K562 (cell line): ENCODE measurements around the gene METRN. TPM values are rescaled to one million over a fixed set of nuclear protein-coding genes. Genes with fewer than 3 reads are reported as not detected.
A peak's percentile ranks its signal among the peaks of the same experiment; 100 is the strongest.

ENCODE experiments used
- ATAC-seq: fragments of 200-7000 bp; cut with Tn5 transposase; 3 replicates; pipeline ENCODE4 v1.9.1; 2020; ENCODE audit warnings: moderate library complexity
- BruUV-seq: library from RNA; stranded (reverse); fragments of 400-500 nt; replicated peaks from 2 replicates; lab custom pipeline; 2021; lab: Mats Ljungman, UMichigan
- CTCF ChIA-PET: fragments of 300-600 bp; formaldehyde crosslinking; extraction: SDS; loops from one replicate; lab custom pipeline; 2021; ENCODE audit warnings: low intra/inter-chr PET ratio; lab: Yijun Ruan, JAX
- POLR2A ChIA-PET: fragments of 300-600, 350-650 bp; sonication (Branson Sonifier 250); formaldehyde crosslinking; extraction: SDS; loops from one replicate; lab custom pipeline; 2021; ENCODE audit warnings: antibody characterized with exemption, inconsistent platforms; lab: Yijun Ruan, JAX
- DNase-seq, 4 experiments: peaks; one replicate each; pipeline versions ENCODE4 v3.0.0 to v3.0.0-alpha.2; 2011 to 2018; ENCODE audit warnings: low spot score in 3 of 4, mixed read lengths in 3 of 4; ENCODE audit errors: extremely low read depth in 1 of 4
- FAIRE-seq: peaks from 2 replicates; lab custom pipeline; 2011; peaks lifted over from hg19 to GRCh38; lab: Jason Lieb, UNC
- H2AFZ ChIP-seq: 2 replicates; pipeline ENCODE4 v1.6.0; 2011; ENCODE audit warnings: low read depth, low read length, control low read depth, inconsistent platforms
- H3K27ac ChIP-seq: fragments of 200-600 bp; 3 replicates; pipeline ENCODE4 v1.8.0; 2011; ENCODE audit warnings: low read depth, mild to moderate bottlenecking, control low read depth, inconsistent platforms, low read length, moderate library complexity, mixed read lengths; ENCODE audit errors: extremely low read depth
- H3K27me3 ChIP-seq, 2 experiments: fragments of 300-600 bp in 1 of 2; 2 replicates in 1 of 2; 3 replicates in 1 of 2; pipeline versions ENCODE4 v1.6.0 to v1.8.0; 2011; ENCODE audit warnings: inconsistent platforms in 2 of 2, low read length in 2 of 2, mild to moderate bottlenecking in 1 of 2, mixed read lengths in 1 of 2, moderate library complexity in 1 of 2; ENCODE audit not compliant: control insufficient read depth in 2 of 2, insufficient read depth in 2 of 2
- H3K36me3 ChIP-seq: fragments of 300-600 bp; 3 replicates; pipeline ENCODE4 v1.8.0; 2011; ENCODE audit warnings: mild to moderate bottlenecking, low read length, inconsistent platforms; ENCODE audit not compliant: control insufficient read depth, insufficient read depth
- H3K4me1 ChIP-seq, 2 experiments: fragments of 200-600 bp in 1 of 2; replicated peaks in 1 of 2; 2 replicates in 1 of 2; 3 replicates in 1 of 2; pipeline versions ENCODE4 v1.5.1 to v1.8.0; 2011; ENCODE audit warnings: inconsistent platforms in 2 of 2, low read length in 2 of 2, mild to moderate bottlenecking in 1 of 2, mixed read lengths in 1 of 2, moderate library complexity in 1 of 2; ENCODE audit not compliant: control insufficient read depth in 2 of 2, insufficient read depth in 2 of 2
- H3K4me2 ChIP-seq: 2 replicates; pipeline ENCODE4 v1.6.1; 2011; ENCODE audit warnings: low read length, control low read depth, inconsistent platforms, mixed read lengths; ENCODE audit not compliant: insufficient read depth
- H3K4me3 ChIP-seq: fragments of 200-600 bp; sonication (generic), shearing (Covaris generic); 2 replicates; pipeline ENCODE4 v1.5.1; 2016; ENCODE audit warnings: control low read depth, inconsistent platforms
- H3K79me2 ChIP-seq: fragments of 200-600 bp; 3 replicates; pipeline ENCODE4 v1.8.0; 2011; ENCODE audit warnings: low read length, inconsistent platforms; ENCODE audit not compliant: control insufficient read depth, insufficient read depth
- H3K9ac ChIP-seq, 2 experiments: 2 replicates each; pipeline versions ENCODE4 v1.6.0 to v1.6.1; 2011; ENCODE audit warnings: low read depth in 2 of 2, low read length in 2 of 2, control low read depth in 1 of 2, inconsistent platforms in 1 of 2, mild to moderate bottlenecking in 1 of 2, mixed read lengths in 1 of 2; ENCODE audit not compliant: insufficient read depth in 1 of 2
- H3K9me1 ChIP-seq: one replicate; pipeline ENCODE4 v1.6.0; 2011; ENCODE audit warnings: inconsistent platforms, mild to moderate bottlenecking, low read length, moderate library complexity; ENCODE audit not compliant: control insufficient read depth, insufficient read depth
- H3K9me3 ChIP-seq: replicated peaks from 2 replicates; pipeline ENCODE4 v1.5.1; 2011; ENCODE audit warnings: low read depth, low read length, inconsistent platforms; ENCODE audit not compliant: control insufficient read depth, insufficient read depth
- H4K20me1 ChIP-seq: replicated peaks from 2 replicates; pipeline ENCODE4 v1.6.1; 2011; ENCODE audit warnings: low read length, inconsistent platforms, mixed read lengths; ENCODE audit not compliant: control insufficient read depth, insufficient read depth
- DDX20 ChIP-seq: fragments of 450-650 bp; IDR thresholded peaks from 2 replicates; pipeline ENCODE4 v1.6.1; 2016; ENCODE audit warnings: missing genetic modification characterization, low read depth, mild to moderate bottlenecking, missing compliant biosample characterization, moderate library complexity
- HMG20B ChIP-seq: fragments of 250-450 bp; sonication (Bioruptor Pico); IDR thresholded peaks from 2 replicates; pipeline ENCODE4 v1.5.0; 2021; ENCODE audit warnings: mild to moderate bottlenecking
- JUNB ChIP-seq: fragments of 450-650 bp; formaldehyde crosslinking; conservative IDR thresholded peaks from 2 replicates; pipeline ENCODE4 v1.4.0; 2020; ENCODE audit warnings: mild to moderate bottlenecking
- NCOA6 ChIP-seq: fragments of 450-650 bp; IDR thresholded peaks from 2 replicates; pipeline ENCODE4 v1.6.1; 2017; ENCODE audit warnings: mild to moderate bottlenecking
- NFE2L1 ChIP-seq: fragments of 450-650 bp; IDR thresholded peaks from 2 replicates; pipeline ENCODE4 v1.6.1; 2016; ENCODE audit warnings: missing genetic modification characterization, low read depth, mild to moderate bottlenecking, missing compliant biosample characterization, moderate library complexity, borderline replicate concordance
- POLR2G ChIP-seq: fragments of 200-400 bp; formaldehyde crosslinking; IDR thresholded peaks from 2 replicates; pipeline ENCODE4 v1.6.1; 2017; ENCODE audit warnings: low read depth, mild to moderate bottlenecking, antibody characterized with exemption, low read length, moderate library complexity
- ZBTB17 ChIP-seq: fragments of 450-650 bp; formaldehyde crosslinking; IDR thresholded peaks from 2 replicates; pipeline ENCODE4 v1.4.0; 2020; ENCODE audit warnings: mild to moderate bottlenecking
- ZNF212 ChIP-seq: fragments of 450-650 bp; formaldehyde crosslinking; IDR thresholded peaks from 2 replicates; pipeline ENCODE4 v1.4.0; 2020; ENCODE audit warnings: mild to moderate bottlenecking
- ZNF3 ChIP-seq: fragments of 250-450 bp; sonication (Bioruptor Pico); IDR thresholded peaks from 2 replicates; pipeline ENCODE4 v1.5.0; 2021; ENCODE audit warnings: mild to moderate bottlenecking, moderate library complexity
- ZNF445 ChIP-seq: fragments of 250-450 bp; sonication (Bioruptor Pico); IDR thresholded peaks from 2 replicates; pipeline ENCODE4 v1.4.0; 2020; ENCODE audit warnings: low read depth, mild to moderate bottlenecking, moderate library complexity
- ZNF695 ChIP-seq: fragments of 450-650 bp; formaldehyde crosslinking; IDR thresholded peaks from 2 replicates; pipeline ENCODE4 v1.4.0; 2020; ENCODE audit warnings: mild to moderate bottlenecking, moderate library complexity
- WGBS: fragments of 100-300 bp; shearing (Covaris generic); methylation state at CpG from one replicate; pipeline ENCODE4 v1.1.6; 2016; ENCODE audit warnings: low coverage, mixed read lengths; ENCODE audit not compliant: insufficient coverage; ENCODE audit errors: missing lambda C conversion rate; 5-methylcytosine and 5-hydroxymethylcytosine counted together
- in situ Hi-C: fragments of 300-500 bp; cut with MboI; formaldehyde crosslinking; loops from 4 replicates; pipeline ENCODE4 v1.15.0; 2018; ENCODE audit warnings: inconsistent platforms, mixed read lengths
- intact Hi-C: fragments of 100-400 bp; cut with micrococcal nuclease; formaldehyde crosslinking; loops from 2 replicates; pipeline ENCODE4 v1.14.2; 2022
- polyA plus RNA-seq, 8 experiments: library from polyadenylated mRNA; depleted of rRNA in 4 of 8; stranded (reverse) in 5 of 8; unstranded in 3 of 8; fragments of >200 nt; fragmentation: Nextera tagmentation in 2 of 8; fragmentation: Illumina TruSeq in 1 of 8; extraction: Ambion mirVana in 2 of 8; extraction: Trizol in 1 of 8; gene quantifications; 2 replicates each; pipeline versions ENCODE4 v1.2.1 to v1.2.3, GENCODE V29; 2011 to 2014; ENCODE audit warnings: inconsistent platforms in 1 of 8, missing spikeins in 1 of 8
- total RNA-seq, 7 experiments: library from RNA; depleted of rRNA in 6 of 7; stranded (reverse); fragments of >200 nt in 6 of 7; fragmentation: Illumina TruSeq in 2 of 7; extraction: Trizol in 2 of 7; gene quantifications; 2 replicates each; pipeline versions ENCODE4 v1.2.1 to v1.2.3, GENCODE V29; 2011 to 2021; ENCODE audit warnings: low replicate concordance in 1 of 7
- TF ChIP-seq, protein P1 (sequence below): sonication (generic); formaldehyde crosslinking; IDR thresholded peaks from 2 replicates; pipeline ENCODE4 v1.8.0; 2022; ENCODE audit warnings: missing genetic modification reagents, mild to moderate bottlenecking, moderate library complexity, borderline replicate concordance
- TF ChIP-seq, protein P2 (sequence below): fragments of 450-650 bp; IDR thresholded peaks from 2 replicates; pipeline ENCODE4 v1.6.1; 2014; ENCODE audit warnings: low read depth, mild to moderate bottlenecking, moderate library complexity, borderline replicate concordance

METRN gene
- total and polyA plus RNA-seq, 9 of the 15 experiments (the other 6 are each of a cell fraction or from before 2014, with no cell fraction given) = 0.20 to 89.8 (median 15.4) TPM

DNA sequence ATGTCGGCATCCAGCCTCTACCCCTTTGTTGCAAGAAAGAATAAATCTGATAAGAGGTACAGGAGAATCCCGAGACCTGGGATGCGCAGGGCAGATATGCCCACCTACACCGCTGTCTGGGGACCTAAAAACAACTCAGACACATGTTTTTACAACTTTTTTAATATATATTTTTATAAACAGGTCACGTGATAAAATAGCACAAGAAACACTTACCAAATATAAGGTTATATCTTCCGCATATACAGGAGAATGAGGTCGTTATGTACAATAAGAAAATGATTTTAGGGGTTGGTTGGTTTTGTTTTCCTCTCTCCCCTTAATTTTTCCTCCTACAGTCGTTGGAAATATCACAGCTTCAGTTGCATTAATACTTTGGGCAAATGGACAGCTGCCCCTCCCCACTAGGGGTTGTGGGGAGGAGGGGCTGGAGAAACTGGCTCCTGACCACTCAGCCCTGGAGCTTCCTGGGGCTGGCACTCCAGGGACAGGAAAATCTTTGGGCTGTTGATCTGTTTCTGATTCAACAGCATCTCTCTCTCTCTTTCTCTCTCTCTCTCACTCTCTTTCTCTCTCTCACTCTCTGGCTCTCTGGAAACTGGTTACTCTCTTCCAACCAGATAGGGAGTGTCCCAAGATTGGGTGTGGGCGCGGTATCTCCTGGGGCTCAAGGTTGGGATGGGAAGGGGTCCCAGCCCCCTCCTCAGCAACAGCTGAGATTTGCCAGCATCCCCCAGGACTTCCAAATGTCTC is 22.4 kb upstream of the METRN start (continued):
- TF ChIP-seq ZBTB17 (CRISPR knock-in tag) = no peak

DNA sequence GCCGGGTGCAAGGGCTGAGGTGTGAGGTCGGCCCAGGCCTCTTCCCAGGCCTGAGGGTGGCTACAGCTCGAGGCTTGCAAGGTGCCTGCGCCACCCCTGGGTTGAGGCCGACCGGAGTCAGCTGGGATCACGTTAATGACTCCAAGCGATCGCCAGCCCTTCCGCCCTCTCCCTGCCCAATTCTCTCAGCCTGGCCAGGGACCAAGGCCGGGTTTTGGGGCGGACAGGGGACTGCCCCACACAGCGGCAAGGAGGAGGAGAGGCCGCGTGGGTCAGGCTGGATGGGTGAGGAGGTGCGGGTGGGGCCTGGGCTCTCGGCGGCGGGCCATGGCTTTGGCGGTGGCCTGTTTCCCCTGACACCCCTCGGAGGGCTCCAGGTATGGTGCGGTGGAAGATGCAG is 21.6 kb upstream of the METRN start:
- intact Hi-C loops (no loop called here), in situ Hi-C loops (no loop called here)
- peaks cover 5% of the 10 kb centered on the region for H3K9me1 ChIP-seq
- no peak overlapping the region for H3K4me3 ChIP-seq
- 63% methylated on average over 14 of the region's 22 CpGs for WGBS
- FAIRE-seq = no peak
- no peak overlapping the region for H2AFZ ChIP-seq
- H3K9me3 ChIP-seq = no peaks in the 10 kb centered on the region
- DNase-seq = peak in 1 of 4 experiments; percentile 9
- H3K9ac ChIP-seq = peak overlapping the region in 1 of 2 experiments; percentile 45; a peak in 1 of 4 replicates
- H3K4me2 ChIP-seq = no peak overlapping the region
- H3K36me3 ChIP-seq = peaks cover 7% of the 10 kb centered on the region; the same call in 2 of the 3 replicates
- ChIA-PET CTCF (no interaction called here), POLR2A (no interaction called here)
- no TSS peak for BruUV-seq
- ATAC-seq = no peak
- H3K79me2 ChIP-seq = peaks cover 17% of the 10 kb centered on the region; the same call in 2 of the 3 replicates
- H3K27me3 ChIP-seq = peaks cover 2 to 6% of the 10 kb centered on the region in 2 experiments; a peak in 2 of 5 replicates
- H3K27ac ChIP-seq = no peak overlapping the region
- H4K20me1 ChIP-seq = no peaks in the 10 kb centered on the region
- peaks cover 12 to 71% of the 10 kb centered on the region in 2 experiments for H3K4me1 ChIP-seq
- TF ChIP-seq NFE2L1 (tag) (no peak), ZNF445 (CRISPR knock-in tag) (no peak), DDX20 (tag) (no peak), POLR2G (peak; percentile 14; the same call in 1 of the 2 replicates), JUNB (CRISPR knock-in tag) (no peak), HMG20B (CRISPR knock-in tag) (no peak), ZNF3 (no peak), ZNF695 (no peak), ZNF212 (CRISPR knock-in tag) (no peak), NCOA6 (no peak)
- TF ChIP-seq, protein P1, sequence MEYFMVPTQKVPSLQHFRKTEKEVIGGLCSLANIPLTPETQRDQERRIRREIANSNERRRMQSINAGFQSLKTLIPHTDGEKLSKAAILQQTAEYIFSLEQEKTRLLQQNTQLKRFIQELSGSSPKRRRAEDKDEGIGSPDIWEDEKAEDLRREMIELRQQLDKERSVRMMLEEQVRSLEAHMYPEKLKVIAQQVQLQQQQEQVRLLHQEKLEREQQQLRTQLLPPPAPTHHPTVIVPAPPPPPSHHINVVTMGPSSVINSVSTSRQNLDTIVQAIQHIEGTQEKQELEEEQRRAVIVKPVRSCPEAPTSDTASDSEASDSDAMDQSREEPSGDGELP = peak; percentile 32; the same call in 1 of the 2 replicates
- TF ChIP-seq, protein P2, sequence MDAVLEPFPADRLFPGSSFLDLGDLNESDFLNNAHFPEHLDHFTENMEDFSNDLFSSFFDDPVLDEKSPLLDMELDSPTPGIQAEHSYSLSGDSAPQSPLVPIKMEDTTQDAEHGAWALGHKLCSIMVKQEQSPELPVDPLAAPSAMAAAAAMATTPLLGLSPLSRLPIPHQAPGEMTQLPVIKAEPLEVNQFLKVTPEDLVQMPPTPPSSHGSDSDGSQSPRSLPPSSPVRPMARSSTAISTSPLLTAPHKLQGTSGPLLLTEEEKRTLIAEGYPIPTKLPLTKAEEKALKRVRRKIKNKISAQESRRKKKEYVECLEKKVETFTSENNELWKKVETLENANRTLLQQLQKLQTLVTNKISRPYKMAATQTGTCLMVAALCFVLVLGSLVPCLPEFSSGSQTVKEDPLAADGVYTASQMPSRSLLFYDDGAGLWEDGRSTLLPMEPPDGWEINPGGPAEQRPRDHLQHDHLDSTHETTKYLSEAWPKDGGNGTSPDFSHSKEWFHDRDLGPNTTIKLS = no peak
